Fibroblast of lung (primary cell): Measurements from ENCODE around the gene PKD1L1. TPM values are rescaled to one million over a fixed set of nuclear protein-coding genes. Genes with fewer than 3 reads are reported as not detected.

Source experiments
- DNase-seq, 2 donors: peaks; one replicate each; pipeline versions ENCODE4 v3.0.0 to v3.0.0-alpha.2; 2010; ENCODE audit warnings: low read depth in 2 of 2
- H2AFZ ChIP-seq: 2 replicates; pipeline ENCODE4 v1.5.1; 2012; ENCODE audit warnings: low read length, control low read depth, inconsistent platforms
- H3K27ac ChIP-seq: 2 replicates; pipeline ENCODE4 v1.5.1; 2011; ENCODE audit warnings: low read length, control low read depth; ENCODE audit not compliant: insufficient read depth
- H3K27me3 ChIP-seq: 2 replicates; pipeline ENCODE4 v1.5.1; 2011; ENCODE audit warnings: mild to moderate bottlenecking, low read length; ENCODE audit not compliant: control insufficient read depth, insufficient read depth
- H3K36me3 ChIP-seq: 2 replicates; pipeline ENCODE4 v1.5.1; 2011; ENCODE audit warnings: low read length; ENCODE audit not compliant: control insufficient read depth, insufficient read depth
- H3K4me1 ChIP-seq: 2 replicates; pipeline ENCODE4 v1.5.1; 2011; ENCODE audit warnings: low read length; ENCODE audit not compliant: control insufficient read depth, insufficient read depth; ENCODE audit errors: extremely low read depth
- H3K4me2 ChIP-seq: 2 replicates; pipeline ENCODE4 v1.5.1; 2011; ENCODE audit warnings: low read length, control low read depth; ENCODE audit not compliant: insufficient read depth; ENCODE audit errors: extremely low read depth
- H3K4me3 ChIP-seq, 4 experiments: fragments of 200-600 bp in 1 of 4; sonication (generic) in 1 of 4; replicated peaks in 1 of 4; 2 replicates each; pipeline ENCODE4 v1.5.1; 2011 to 2016; ENCODE audit warnings: low read length in 4 of 4, low read depth in 3 of 4, mild to moderate bottlenecking in 3 of 4, control low read depth in 2 of 4, inconsistent platforms in 1 of 4, mixed read lengths in 1 of 4; ENCODE audit not compliant: insufficient read depth in 1 of 4; ENCODE audit errors: control extremely low read depth in 1 of 4
- H3K79me2 ChIP-seq: 2 replicates; pipeline ENCODE4 v1.5.1; 2012; ENCODE audit warnings: mild to moderate bottlenecking, low read length, inconsistent platforms; ENCODE audit not compliant: control insufficient read depth, insufficient read depth
- H3K9ac ChIP-seq: 2 replicates; pipeline ENCODE4 v1.5.1; 2011; ENCODE audit warnings: mild to moderate bottlenecking, low read length, control low read depth; ENCODE audit not compliant: insufficient read depth
- H3K9me3 ChIP-seq: 2 replicates; pipeline ENCODE4 v1.5.1; 2012; ENCODE audit warnings: low read depth, low read length; ENCODE audit not compliant: control insufficient read depth, insufficient read depth
- H4K20me1 ChIP-seq: 2 replicates; pipeline ENCODE4 v1.5.1; 2011; ENCODE audit warnings: low read length; ENCODE audit not compliant: control insufficient read depth, insufficient read depth; ENCODE audit errors: extremely low read depth
- CTCF ChIP-seq, 2 donors: IDR thresholded peaks in 1 of 2; conservative IDR thresholded peaks in 1 of 2; 1 replicate in 1 of 2; 2 replicates in 1 of 2; pipeline ENCODE4 v1.5.1; 2011 to 2012; ENCODE audit warnings: low read length in 2 of 2, control low read depth in 1 of 2, inconsistent platforms in 1 of 2, low read depth in 1 of 2, mild to moderate bottlenecking in 1 of 2
- EZH2 ChIP-seq: IDR thresholded peaks from 2 replicates; pipeline ENCODE4 v1.5.1; 2012; ENCODE audit warnings: low read length, control low read depth, mild to moderate bottlenecking; ENCODE audit errors: missing control alignments
- polyA plus RNA-seq, 2 donors: library from polyadenylated mRNA; depleted of rRNA in 1 of 2; stranded (reverse) in 1 of 2; unstranded in 1 of 2; fragments of >200 nt; gene quantifications; 2 replicates each; pipeline ENCODE4 v1.2.1, GENCODE V29; 2011 to 2012; ENCODE audit warnings: missing spikeins in 1 of 2
- total RNA-seq: library from RNA; depleted of rRNA; stranded (reverse); fragments of >200 nt; gene quantifications from 2 replicates; pipeline ENCODE4 v1.2.1, GENCODE V29; 2014

Gene PKD1L1
- total and polyA plus RNA-seq, 2 donors (not counting 1 experiment from before 2014, with no cell fraction given): under 0.01 to 0.12 TPM

DNA sequence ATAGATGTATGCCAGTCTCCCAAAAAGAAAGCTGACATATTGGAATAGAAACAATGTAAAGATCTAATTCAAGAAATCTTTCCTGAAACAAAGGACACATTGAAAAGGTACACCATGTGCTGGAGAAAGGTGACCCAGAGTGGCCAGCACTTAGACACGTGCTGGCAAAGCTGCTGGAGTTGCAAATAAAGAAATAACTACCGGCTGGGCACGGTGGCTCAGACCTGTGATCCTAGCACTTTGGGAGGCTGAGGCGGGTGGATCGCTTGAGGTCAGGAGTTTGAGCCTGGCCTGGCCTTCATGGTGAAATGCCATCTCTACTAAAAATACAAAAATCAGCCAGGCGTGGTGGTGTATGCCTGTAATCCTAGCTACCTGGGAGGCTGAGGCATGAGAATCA lies 35.9 kb downstream of the PKD1L1 start:
- no peak for TF ChIP-seq EZH2
- TF ChIP-seq CTCF (conservative IDR thresholded peaks at IDR 0.05 in 1 of 2, IDR thresholded peaks at IDR 0.05 in 1 of 2; ENCODE audit: low read depth in 1 of 2, low read length in 2 of 2): no peak

DNA sequence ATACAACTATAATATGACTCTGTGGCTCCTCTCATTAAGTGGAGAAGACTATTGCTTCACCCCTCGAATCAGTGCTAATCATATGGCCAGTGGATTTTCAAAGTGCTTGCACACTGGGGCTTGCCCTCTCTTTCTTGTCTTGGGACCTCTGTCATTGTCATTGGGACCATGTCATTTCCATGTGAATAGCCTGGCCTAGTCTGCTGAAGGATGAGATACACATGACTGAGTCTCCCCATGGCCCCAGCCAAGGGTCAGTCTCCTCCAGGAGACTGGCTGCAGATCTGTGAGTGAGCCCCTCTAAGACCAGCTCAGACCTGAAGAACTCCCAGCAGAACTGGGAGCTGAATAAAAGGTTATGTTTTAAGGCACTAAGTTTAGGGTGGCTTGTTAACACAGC lies 39.5 kb downstream of the PKD1L1 start:
- Histone ChIP-seq H4K20me1 (no peaks in the 10 kb centered on the region), H2AFZ (no peak overlapping the region), H3K4me3 (no peak overlapping the region), H3K9ac (no peak overlapping the region), H3K36me3 (no peaks in the 10 kb centered on the region), H3K27ac (no peak overlapping the region), H3K27me3 (no peaks in the 10 kb centered on the region), H3K4me1 (no peaks in the 10 kb centered on the region), H3K79me2 (no peaks in the 10 kb centered on the region), H3K9me3 (no peaks in the 10 kb centered on the region), H3K4me2 (no peak overlapping the region)
- no peak for TF ChIP-seq CTCF (conservative IDR thresholded peaks at IDR 0.05 in 1 of 2, IDR thresholded peaks at IDR 0.05 in 1 of 2; ENCODE audit: low read depth in 1 of 2, low read length in 2 of 2)
- no peak for TF ChIP-seq EZH2
- DNase-seq: no peak

More for the DNA sequence above, 35.9 kb downstream of the PKD1L1 start:
- no peak for DNase-seq
- no peak overlapping the region for H3K4me3 ChIP-seq
- no peak overlapping the region for H3K4me2 ChIP-seq
- no peak overlapping the region for H3K27ac ChIP-seq
- H2AFZ ChIP-seq: no peak overlapping the region
- no peaks in the 10 kb centered on the region for H3K9me3 ChIP-seq
- no peaks in the 10 kb centered on the region for H3K27me3 ChIP-seq
- H3K79me2 ChIP-seq: no peaks in the 10 kb centered on the region
- no peaks in the 10 kb centered on the region for H4K20me1 ChIP-seq
- H3K4me1 ChIP-seq: no peaks in the 10 kb centered on the region
- H3K9ac ChIP-seq: no peak overlapping the region
- no peaks in the 10 kb centered on the region for H3K36me3 ChIP-seq

DNA sequence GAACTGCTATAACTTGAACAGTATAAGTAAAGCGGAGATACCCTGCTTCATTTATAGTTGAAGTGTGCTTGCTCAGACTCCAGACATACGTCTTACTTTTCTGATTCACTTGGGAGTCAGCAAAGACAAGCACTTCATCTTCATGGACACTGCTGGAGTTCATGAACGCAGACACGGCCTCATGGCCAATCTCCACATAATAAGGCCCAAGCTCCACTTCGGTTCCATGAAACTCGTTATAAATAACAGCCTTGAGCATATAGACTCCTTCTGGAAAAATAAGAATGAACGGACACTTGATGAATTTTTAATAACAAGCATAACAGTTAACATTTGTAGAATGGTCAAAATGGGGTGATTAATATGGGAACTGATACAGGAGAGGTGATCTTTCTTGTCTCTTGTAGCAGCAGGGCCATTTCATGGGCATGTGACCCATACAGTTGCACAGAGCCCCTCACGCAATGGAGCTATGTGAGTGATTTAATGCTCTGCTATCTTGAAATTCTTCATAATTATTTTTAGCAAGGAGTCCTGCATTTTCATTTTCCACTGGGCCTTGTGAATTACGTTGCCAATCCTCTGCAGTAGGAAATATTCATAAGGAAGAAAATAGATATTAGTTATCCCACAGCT lies 40.2 kb downstream of the PKD1L1 start:
- no peak overlapping the region for H2AFZ ChIP-seq
- H3K9me3 ChIP-seq: no peaks in the 10 kb centered on the region
- no peaks in the 10 kb centered on the region for H4K20me1 ChIP-seq
- no peak for DNase-seq
- no peaks in the 10 kb centered on the region for H3K4me1 ChIP-seq
- no peak overlapping the region for H3K9ac ChIP-seq
- H3K36me3 ChIP-seq: no peaks in the 10 kb centered on the region
- no peaks in the 10 kb centered on the region for H3K79me2 ChIP-seq
- H3K27me3 ChIP-seq: no peaks in the 10 kb centered on the region
- H3K4me3 ChIP-seq: no peak overlapping the region
- no peak overlapping the region for H3K27ac ChIP-seq
- no peak for TF ChIP-seq CTCF (conservative IDR thresholded peaks at IDR 0.05 in 1 of 2, IDR thresholded peaks at IDR 0.05 in 1 of 2; ENCODE audit: low read depth in 1 of 2, low read length in 2 of 2)
- TF ChIP-seq EZH2: no peak
- H3K4me2 ChIP-seq: no peak overlapping the region
